Measurements from ENCODE around the gene CBX3.

DNA sequence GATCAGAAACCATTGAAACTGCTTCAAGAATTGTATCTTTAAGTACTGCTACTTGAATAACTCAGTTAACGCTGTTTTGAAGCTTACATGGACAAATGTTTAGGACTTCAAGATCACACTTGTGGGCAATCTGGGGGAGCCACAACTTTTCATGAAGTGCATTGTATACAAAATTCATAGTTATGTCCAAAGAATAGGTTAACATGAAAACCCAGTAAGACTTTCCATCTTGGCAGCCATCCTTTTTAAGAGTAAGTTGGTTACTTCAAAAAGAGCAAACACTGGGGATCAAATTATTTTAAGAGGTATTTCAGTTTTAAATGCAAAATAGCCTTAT is 15.7 kb upstream of the CBX3 start:
- TF ChIP-seq, protein P1, sequence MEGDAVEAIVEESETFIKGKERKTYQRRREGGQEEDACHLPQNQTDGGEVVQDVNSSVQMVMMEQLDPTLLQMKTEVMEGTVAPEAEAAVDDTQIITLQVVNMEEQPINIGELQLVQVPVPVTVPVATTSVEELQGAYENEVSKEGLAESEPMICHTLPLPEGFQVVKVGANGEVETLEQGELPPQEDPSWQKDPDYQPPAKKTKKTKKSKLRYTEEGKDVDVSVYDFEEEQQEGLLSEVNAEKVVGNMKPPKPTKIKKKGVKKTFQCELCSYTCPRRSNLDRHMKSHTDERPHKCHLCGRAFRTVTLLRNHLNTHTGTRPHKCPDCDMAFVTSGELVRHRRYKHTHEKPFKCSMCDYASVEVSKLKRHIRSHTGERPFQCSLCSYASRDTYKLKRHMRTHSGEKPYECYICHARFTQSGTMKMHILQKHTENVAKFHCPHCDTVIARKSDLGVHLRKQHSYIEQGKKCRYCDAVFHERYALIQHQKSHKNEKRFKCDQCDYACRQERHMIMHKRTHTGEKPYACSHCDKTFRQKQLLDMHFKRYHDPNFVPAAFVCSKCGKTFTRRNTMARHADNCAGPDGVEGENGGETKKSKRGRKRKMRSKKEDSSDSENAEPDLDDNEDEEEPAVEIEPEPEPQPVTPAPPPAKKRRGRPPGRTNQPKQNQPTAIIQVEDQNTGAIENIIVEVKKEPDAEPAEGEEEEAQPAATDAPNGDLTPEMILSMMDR (IDR thresholded peaks at IDR 0.05): no peak
- no peak for TF ChIP-seq POLR2A (IDR thresholded peaks at IDR 0.05)

Measured in body of pancreas (tissue), 4 donors.